ENCODE measurements around the gene PKN3.

DNA sequence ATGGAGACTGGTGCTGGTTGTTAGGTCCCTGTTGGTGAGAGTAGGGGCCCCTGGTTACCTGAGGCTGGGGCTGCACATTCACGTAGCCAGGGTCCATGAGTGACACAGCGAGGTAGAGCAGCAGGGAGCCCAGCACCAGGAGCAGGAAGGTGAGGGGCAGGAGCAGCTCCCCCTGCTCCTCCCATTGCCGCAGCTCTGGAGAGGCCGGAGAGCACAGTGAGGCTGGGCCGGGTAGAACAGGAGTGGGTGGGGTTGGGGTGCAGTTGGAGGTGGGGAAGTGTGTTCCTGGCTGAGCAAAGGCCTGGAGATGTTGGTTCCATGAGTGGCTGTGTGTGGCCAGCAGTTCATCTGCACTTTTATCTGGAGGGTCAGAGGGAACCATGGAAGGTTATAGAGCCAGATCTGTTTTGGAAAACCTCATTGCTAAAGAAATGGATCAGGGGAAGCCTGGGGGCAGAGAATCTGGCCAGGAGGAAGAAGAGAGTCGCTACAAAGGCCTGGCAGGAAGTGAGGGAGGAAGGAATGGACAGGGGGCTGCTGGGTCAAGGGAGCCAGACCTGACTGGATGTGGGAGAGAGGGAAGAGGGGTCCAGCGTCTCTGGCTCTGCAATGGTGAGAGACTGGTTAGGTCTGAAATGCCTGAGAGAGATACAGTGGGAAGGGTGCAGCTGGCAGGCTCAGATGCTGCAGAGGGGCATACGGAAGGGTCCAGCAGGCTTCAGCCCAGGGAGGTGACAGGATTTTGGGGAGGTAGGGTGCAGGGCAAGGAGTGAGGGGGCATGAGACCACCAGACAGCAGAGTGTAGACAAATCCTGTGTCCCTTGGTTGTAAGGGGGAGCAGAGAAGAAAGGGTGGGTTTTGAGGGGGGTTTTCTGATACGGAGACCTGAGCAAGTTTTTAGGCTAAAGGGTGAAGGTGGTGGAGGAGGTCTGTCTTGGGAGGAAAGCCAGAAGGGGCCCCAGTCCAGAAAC lies 20.4 kb downstream of the PKN3 start:
- TF ChIP-seq, protein P1, sequence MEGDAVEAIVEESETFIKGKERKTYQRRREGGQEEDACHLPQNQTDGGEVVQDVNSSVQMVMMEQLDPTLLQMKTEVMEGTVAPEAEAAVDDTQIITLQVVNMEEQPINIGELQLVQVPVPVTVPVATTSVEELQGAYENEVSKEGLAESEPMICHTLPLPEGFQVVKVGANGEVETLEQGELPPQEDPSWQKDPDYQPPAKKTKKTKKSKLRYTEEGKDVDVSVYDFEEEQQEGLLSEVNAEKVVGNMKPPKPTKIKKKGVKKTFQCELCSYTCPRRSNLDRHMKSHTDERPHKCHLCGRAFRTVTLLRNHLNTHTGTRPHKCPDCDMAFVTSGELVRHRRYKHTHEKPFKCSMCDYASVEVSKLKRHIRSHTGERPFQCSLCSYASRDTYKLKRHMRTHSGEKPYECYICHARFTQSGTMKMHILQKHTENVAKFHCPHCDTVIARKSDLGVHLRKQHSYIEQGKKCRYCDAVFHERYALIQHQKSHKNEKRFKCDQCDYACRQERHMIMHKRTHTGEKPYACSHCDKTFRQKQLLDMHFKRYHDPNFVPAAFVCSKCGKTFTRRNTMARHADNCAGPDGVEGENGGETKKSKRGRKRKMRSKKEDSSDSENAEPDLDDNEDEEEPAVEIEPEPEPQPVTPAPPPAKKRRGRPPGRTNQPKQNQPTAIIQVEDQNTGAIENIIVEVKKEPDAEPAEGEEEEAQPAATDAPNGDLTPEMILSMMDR (IDR thresholded peaks at IDR 0.05; ENCODE audit: low read depth, low read length): no peak
- TF ChIP-seq MYC (IDR thresholded peaks at IDR 0.05; ENCODE audit: low read depth, low read length): no peak
- TF ChIP-seq, protein P2, sequence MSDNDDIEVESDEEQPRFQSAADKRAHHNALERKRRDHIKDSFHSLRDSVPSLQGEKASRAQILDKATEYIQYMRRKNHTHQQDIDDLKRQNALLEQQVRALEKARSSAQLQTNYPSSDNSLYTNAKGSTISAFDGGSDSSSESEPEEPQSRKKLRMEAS (IDR thresholded peaks at IDR 0.05; ENCODE audit: low read depth, low read length): no peak

Data from NB4 (cell line).